Nucleus accumbens (tissue), 56 donors: ENCODE measurements around the gene FRS3.

Experiments used
- DNase-seq, 56 donors: peaks; one replicate each; lab custom pipeline; 2025; lab: John Stamatoyannopoulos, UW

FRS3 gene

DNA sequence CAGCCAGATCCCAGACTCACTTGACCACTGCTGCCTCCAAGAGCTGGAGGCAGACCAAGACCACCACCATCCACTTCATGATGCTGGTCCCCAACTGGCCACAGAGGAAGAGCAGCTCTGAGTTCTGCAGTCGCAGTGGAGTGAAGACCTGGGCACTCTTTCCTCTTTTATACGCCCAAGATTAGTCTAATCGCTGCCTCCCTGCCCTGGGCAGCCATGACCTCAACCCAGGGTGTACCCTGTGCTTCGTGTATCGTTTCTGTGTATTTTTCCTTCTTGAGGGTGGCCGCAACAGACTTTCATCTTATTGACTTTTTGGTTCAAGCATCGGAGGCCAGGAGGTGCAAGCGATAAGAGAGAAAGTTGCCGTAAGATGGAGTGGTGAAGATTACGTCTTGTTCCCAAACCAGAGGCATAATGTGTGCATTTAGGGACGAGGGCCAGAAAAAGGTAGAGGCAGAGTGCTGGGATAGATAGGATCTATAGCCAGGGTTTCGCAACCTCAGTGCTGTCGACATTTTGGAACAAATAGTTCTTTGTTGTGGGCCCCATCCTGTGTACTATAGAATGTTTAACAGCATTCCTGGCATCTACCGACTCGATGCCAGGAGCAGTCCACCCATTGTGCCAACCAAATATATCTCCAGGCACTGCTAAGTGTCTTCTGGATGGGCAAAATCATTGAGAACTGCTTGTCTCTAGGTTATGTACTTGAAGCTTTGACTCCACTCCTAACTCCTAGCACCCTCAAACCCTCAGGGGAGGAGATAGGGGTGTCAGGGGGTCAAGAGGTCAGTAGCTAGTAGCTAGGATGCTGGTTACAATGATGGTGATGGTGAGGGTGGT lies 32.2 kb downstream of the FRS3 start, which contains the start of gene PGC:
TSS of gene PGC (minus strand) at position 142 of the 846 bp plus-strand sequence. CDS start at position 79, 63 bp downstream.
- DNase-seq: no peak

DNA sequence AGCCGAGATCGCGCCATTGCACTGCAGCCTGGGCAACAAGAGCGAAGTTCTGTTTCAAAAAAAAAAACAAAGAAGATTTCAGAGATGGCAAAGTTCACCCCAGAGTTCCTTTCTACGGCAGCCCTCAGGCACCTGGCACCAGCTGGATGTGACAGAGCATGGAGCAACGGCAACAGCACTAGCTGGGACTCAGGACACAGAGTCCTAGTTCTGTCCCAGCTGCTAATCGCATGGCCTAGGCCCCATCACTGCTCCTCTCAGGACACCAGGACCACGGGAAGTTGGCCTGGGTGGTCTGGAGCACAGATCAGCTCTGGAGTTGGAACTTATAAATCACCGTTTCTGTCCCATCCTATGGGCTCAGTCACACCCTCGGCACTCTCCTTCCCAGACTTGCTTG lies 33.6 kb downstream of the FRS3 start:
- DNase-seq: no peak

DNA sequence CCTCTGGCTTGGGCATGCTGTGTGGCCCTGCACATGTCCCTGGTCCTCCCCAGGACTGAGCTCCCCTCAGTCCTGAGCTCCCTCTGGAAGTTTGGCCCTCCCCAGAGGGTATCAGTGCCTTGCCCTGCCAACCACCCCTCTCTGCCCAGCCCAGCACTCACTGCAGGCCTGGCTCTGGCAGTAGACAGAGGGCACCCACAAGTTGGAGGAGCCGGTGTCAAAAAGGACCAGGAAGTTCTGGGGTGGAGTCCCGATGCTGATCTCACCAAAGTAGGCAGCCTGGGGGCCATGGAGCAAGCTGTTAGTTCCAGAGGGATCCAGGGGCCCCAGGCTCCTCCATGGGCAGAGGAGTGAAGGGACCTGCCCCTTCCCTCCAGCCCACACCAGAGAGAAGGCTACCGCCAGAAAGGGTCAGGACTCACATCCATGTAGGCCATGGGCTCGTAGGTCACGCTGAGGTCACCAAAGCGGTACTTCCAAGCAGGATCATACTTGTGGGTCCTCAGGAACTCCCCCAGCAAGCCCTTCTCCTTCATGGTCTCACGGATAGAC lies 35.4 kb downstream of the FRS3 start:
- no peak for DNase-seq

- no peak for DNase-seq
Observed at GRCh38 chr6:41743406-41744235, 36.1 kb downstream of the FRS3 start.

GRCh38 chr6:41741625-41742490 lies 37.8 kb downstream of the FRS3 start:
- no peak for DNase-seq

DNA sequence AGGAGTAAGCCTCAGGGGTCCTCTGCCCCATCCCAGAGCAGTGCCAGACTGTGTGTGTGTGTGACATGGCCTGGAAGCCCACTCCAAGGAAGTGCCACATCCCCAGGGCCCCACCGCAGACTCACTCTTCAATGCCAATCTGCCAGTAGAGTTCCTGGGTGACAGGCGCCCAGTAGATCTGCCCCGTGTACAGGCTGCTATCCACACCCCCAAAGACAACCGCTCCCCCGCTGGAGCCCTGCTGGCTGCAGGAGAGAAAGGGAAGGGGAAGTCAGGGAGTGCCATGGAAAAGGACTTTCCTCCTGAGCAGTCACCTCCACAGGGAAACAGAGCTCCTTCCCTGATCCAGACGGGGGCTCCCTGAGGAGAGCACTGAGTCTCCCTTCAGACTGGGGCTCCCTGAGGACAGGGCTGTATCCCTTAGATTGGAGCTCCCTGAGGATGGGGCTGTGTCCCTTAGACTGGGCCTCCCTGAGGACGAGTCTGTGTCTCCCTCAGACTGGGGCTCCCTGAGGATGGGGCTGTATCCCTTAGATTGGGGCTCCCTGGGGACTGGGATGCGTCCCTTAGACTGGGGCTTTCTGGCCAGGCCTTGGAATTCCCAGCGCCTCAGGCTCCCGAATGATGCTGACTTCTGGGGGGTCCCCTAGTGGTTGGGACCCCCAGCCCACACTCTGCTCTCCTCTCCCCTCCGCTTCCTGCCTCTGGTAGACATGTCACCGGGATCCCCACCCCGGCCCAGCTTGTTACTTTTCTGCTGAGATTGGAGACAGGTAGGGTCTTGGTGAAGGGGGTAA lies 39.1 kb downstream of the FRS3 start:
- DNase-seq: no peak

GRCh38 chr6:41739041-41739440 lies 40.7 kb downstream of the FRS3 start:
- DNase-seq: no peak

GRCh38 chr6:41737591-41738130 lies 42.0 kb downstream of the FRS3 start:
- no peak for DNase-seq

GRCh38 chr6:41736800-41737555 lies 42.7 kb downstream of the FRS3 start:
- no peak for DNase-seq

- no peak for DNase-seq
Observed at GRCh38 chr6:41736186-41736733, 43.4 kb downstream of the FRS3 start.

- DNase-seq: peak; percentile 61 to 97 (median 89)
Observed at GRCh38 chr6:41735427-41736185, 44.1 kb downstream of the FRS3 start, which contains the start of gene TFEB. TFEB (minus strand) TSS chr6:41735608; CDS start chr6:41691213, 44,395 bp downstream.

GRCh38 chr6:41734666-41735426 lies 44.9 kb downstream of the FRS3 start:
- DNase-seq: peak in 55 of 56 donors; percentile 63 to 98 (median 85)

DNA sequence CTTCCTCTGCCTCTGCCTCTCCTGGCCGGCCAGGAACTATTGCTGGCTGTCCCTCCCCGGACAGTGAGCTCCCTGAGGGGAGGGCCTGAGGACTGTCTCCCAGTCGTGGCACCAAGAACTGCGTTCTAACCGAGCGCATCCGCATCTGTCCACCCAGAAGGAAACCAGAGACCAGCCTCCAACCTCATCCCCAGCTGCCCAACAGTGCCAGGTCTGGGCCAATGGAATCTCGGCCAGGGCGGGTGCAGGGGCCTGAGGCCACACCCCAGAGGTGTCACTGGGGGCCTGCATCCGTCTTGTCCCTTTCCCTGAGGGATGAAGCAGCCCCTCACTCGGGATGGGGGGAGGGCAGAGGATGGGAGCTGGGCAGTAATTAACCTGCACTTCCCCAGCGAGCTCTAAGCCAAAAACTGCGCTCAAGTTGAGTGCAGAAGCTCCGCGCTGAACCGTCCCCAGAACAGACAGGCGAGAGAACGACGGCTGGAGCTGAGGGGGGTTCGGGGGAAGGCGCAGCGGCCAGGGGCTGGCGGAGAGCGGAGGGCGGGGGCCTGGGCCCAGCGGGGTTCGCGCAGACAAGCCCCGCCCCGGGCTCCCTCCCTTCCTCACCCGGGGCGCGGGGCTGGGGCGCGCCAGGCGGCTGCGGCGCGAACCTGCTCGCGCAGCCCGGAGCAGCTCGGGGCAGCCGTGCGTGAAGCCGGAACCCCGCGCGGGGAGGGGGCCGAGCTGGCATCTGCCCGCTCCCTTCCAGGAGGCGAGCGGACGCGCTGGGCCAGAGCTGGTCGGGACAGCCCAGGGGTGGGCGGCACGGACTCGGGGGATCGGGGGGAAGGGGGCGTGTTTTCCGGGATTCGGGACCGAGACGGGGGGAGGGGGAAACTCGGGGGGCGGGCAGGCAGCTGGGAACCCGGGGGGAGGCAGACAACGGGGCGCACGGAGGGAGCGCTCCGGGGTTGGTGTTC lies 45.7 kb downstream of the FRS3 start:
- peak in 55 of 56 donors; percentile 53 to 98 (median 87) for DNase-seq

- DNase-seq: peak in 5 of 56 donors; percentile 53 to 63 (median 59)
Observed at GRCh38 chr6:41733360-41733706, 46.4 kb downstream of the FRS3 start.
